Prostate gland (tissue), 2 donors: Measurements from ENCODE around the gene SCLY. TPM values are rescaled to one million over a fixed set of nuclear protein-coding genes. Genes with fewer than 3 reads are reported as not detected.

Experiments used
- DNase-seq: peaks from one replicate; pipeline ENCODE4 v3.0.0-alpha.2; 2019; ENCODE audit warnings: low spot score
- H3K27ac ChIP-seq, 2 donors: fragments of 200-600 bp; sonication (generic); 2 replicates each; pipeline ENCODE4 v1.5.1; 2017 to 2019
- H3K27me3 ChIP-seq: fragments of 200-600 bp; sonication (generic); replicated peaks from 2 replicates; pipeline ENCODE4 v1.5.1; 2019; ENCODE audit not compliant: insufficient read depth
- H3K36me3 ChIP-seq, 2 donors: fragments of 200-600 bp; sonication (generic); 1 replicate in 1 of 2; 2 replicates in 1 of 2; pipeline versions ENCODE4 v1.5.1 to v1.8.1; 2017 to 2019
- H3K4me1 ChIP-seq: fragments of 200-600 bp; sonication (generic); replicated peaks from 2 replicates; pipeline ENCODE4 v1.5.1; 2019
- H3K4me3 ChIP-seq, 2 donors: fragments of 200-600 bp; sonication (generic); 2 replicates each; pipeline ENCODE4 v1.5.1; 2017 to 2019
- H3K9me3 ChIP-seq: fragments of 200-600 bp; sonication (generic); 2 replicates; pipeline ENCODE4 v1.5.1; 2017
- POLR2A ChIP-seq: fragments of 450-650 bp; IDR thresholded peaks from one replicate; pipeline ENCODE4 v1.6.1; 2016; ENCODE audit warnings: antibody characterized with exemption, mild to moderate bottlenecking
- POLR2AphosphoS5 ChIP-seq: sonication (generic); formaldehyde crosslinking; IDR thresholded peaks from one replicate; pipeline ENCODE4 v1.6.1; 2017; ENCODE audit warnings: antibody characterized with exemption
- WGBS: methylation state at CpG from one replicate; pipeline ENCODE4 v1.1.5; 2018; 5-methylcytosine and 5-hydroxymethylcytosine counted together
- intact Hi-C: fragments of 100-400 bp; cut with DNase I; formaldehyde crosslinking; loops from one replicate; pipeline ENCODE4 v1.14.2; 2022
- total RNA-seq, 2 donors: library from RNA; depleted of rRNA; stranded (reverse); fragments of >200 nt; gene quantifications; one replicate each; pipeline ENCODE4 v1.1.0, GENCODE V29; 2016
- TF ChIP-seq, protein P1 (sequence below), 4 experiments: fragments of 200-600 bp in 2 of 4; fragments of 450-650 bp in 2 of 4; sonication (generic) in 2 of 4; IDR thresholded peaks; 1 replicate in 3 of 4; 2 replicates in 1 of 4; pipeline ENCODE4 v1.5.1; 2016 to 2019; ENCODE audit warnings: antibody characterized with exemption in 4 of 4, mild to moderate bottlenecking in 2 of 4, moderate library complexity in 2 of 4

SCLY gene
- total RNA-seq, 2 donors from 2014 or later = 11.5 to 16.1 TPM

GRCh38 chr2:238124488-238125126, 63.8 kb downstream of the SCLY start:
- intact Hi-C loops = no loop called here
- WGBS = 81% methylated on average over 19 of the region's 19 CpGs
- Histone ChIP-seq H3K9me3 (no peaks in the 10 kb centered on the region), H3K4me3 (no peak overlapping the region), H3K27me3 (no peaks in the 10 kb centered on the region), H3K36me3 (no peaks in the 10 kb centered on the region), H3K4me1 (no peaks in the 10 kb centered on the region), H3K27ac (no peak overlapping the region)
- DNase-seq = no peak
- TF ChIP-seq POLR2AphosphoS5 (no peak), POLR2A (no peak)
- TF ChIP-seq, protein P1, sequence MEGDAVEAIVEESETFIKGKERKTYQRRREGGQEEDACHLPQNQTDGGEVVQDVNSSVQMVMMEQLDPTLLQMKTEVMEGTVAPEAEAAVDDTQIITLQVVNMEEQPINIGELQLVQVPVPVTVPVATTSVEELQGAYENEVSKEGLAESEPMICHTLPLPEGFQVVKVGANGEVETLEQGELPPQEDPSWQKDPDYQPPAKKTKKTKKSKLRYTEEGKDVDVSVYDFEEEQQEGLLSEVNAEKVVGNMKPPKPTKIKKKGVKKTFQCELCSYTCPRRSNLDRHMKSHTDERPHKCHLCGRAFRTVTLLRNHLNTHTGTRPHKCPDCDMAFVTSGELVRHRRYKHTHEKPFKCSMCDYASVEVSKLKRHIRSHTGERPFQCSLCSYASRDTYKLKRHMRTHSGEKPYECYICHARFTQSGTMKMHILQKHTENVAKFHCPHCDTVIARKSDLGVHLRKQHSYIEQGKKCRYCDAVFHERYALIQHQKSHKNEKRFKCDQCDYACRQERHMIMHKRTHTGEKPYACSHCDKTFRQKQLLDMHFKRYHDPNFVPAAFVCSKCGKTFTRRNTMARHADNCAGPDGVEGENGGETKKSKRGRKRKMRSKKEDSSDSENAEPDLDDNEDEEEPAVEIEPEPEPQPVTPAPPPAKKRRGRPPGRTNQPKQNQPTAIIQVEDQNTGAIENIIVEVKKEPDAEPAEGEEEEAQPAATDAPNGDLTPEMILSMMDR (IDR thresholded peaks at IDR 0.05) = no peak

- DNase-seq = no peak
- WGBS = 86% methylated on average over 19 of the region's 20 CpGs
- H3K27me3 ChIP-seq = no peaks in the 10 kb centered on the region
Observed at GRCh38 chr2:238125127-238125885, 64.5 kb downstream of the SCLY start.

GRCh38 chr2:238126338-238126737, 65.5 kb downstream of the SCLY start:
- intact Hi-C loops = no loop called here
- 81% methylated on average over 2 of the region's 2 CpGs for WGBS
- no peaks in the 10 kb centered on the region for H3K36me3 ChIP-seq
- no peaks in the 10 kb centered on the region for H3K9me3 ChIP-seq
- TF ChIP-seq, protein P1 (IDR thresholded peaks at IDR 0.05) = no peak
- TF ChIP-seq POLR2AphosphoS5 (no peak), POLR2A (no peak)
- no peak overlapping the region for H3K27ac ChIP-seq
- H3K4me1 ChIP-seq = no peaks in the 10 kb centered on the region
- no peaks in the 10 kb centered on the region for H3K27me3 ChIP-seq
- no peak for DNase-seq
- no peak overlapping the region for H3K4me3 ChIP-seq

More at GRCh38 chr2:238125127-238125885, 64.5 kb downstream of the SCLY start:
- TF ChIP-seq, protein P1 (IDR thresholded peaks at IDR 0.05) = no peak
- TF ChIP-seq POLR2AphosphoS5 (no peak), POLR2A (no peak)
- H3K4me3 ChIP-seq = no peak overlapping the region
- H3K9me3 ChIP-seq = no peaks in the 10 kb centered on the region
- H3K36me3 ChIP-seq = no peaks in the 10 kb centered on the region
- H3K27ac ChIP-seq = no peak overlapping the region
- intact Hi-C loops = no loop called here
- H3K4me1 ChIP-seq = no peaks in the 10 kb centered on the region

- DNase-seq = no peak
- no peak for TF ChIP-seq POLR2A
- Histone ChIP-seq H3K36me3 (no peaks in the 10 kb centered on the region), H3K4me1 (no peaks in the 10 kb centered on the region), H3K27ac (no peak overlapping the region), H3K27me3 (no peaks in the 10 kb centered on the region), H3K9me3 (no peaks in the 10 kb centered on the region), H3K4me3 (no peak overlapping the region)
- 70% methylated on average over 2 of the region's 2 CpGs for WGBS
- intact Hi-C loops = no loop called here
Observed at GRCh38 chr2:238126775-238127164, 66.0 kb downstream of the SCLY start.

DNA sequence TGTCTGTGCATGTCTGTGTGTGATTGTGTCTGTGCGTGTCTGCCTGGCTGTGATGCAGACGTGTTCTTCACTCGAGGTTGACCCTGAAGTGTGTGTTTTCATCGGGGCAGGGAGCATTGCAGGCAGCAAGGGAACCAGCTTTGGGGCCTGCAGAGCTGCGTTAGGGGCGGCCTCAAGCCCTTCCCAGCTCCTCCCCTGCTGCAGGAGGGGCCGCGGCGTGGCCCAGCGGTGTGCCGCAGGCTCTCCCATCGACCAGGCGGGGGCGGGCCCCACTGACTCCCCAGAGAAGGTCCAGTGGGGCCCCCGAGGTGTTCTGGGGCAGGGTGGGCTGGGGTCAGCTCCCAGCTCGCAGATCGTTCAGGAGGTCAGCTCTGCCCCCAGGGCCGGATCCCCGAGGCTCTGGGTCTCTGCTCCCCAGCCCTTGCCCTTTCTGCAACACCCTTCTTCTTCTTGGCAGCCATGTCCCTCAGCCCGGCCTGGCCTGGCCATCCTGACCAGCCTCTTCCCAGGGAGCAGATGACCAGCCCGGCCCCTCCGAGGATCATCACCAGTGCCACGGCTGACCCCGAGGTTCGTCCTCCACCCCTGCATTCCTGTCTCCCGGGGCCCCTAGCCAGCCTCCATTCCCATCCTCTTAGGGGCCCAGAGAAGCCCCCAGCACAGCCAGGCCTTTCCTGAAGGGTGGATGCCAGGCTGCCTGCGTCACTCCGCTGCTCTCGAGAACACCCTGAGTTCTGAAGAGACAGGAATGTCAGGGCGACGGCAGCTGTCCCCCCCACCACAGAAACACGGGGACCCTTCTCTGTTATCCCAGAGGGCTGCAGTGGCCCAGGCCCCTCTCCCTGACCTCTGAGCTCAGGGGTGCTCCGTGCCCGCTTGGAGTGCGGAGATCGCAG, 66.6 kb downstream of the SCLY start:
- no peaks in the 10 kb centered on the region for H3K27me3 ChIP-seq
- intact Hi-C loops = no loop called here
- H3K27ac ChIP-seq = no peak overlapping the region
- DNase-seq = no peak
- no peaks in the 10 kb centered on the region for H3K9me3 ChIP-seq
- 41% methylated on average over 36 of the region's 36 CpGs for WGBS
- H3K4me3 ChIP-seq = no peak overlapping the region
- no peaks in the 10 kb centered on the region for H3K36me3 ChIP-seq
- H3K4me1 ChIP-seq = no peaks in the 10 kb centered on the region
- no peak for TF ChIP-seq POLR2A
- TF ChIP-seq, protein P1 (IDR thresholded peaks at IDR 0.05) = peak in 1 of 4 experiments; percentile 11
- TF ChIP-seq POLR2AphosphoS5 = no peak
